PC-3 (cell line): ENCODE measurements around the gene PRSS36. TPM values are rescaled to one million over a fixed set of nuclear protein-coding genes. Genes with fewer than 3 reads are reported as not detected.

Source experiments
- ATAC-seq: fragments of 200-7000 bp; cut with Tn5 transposase; 2 replicates; pipeline ENCODE4 v1.9.1; 2020; ENCODE audit warnings: mild to moderate bottlenecking, moderate library complexity
- BruUV-seq: library from RNA; stranded (reverse); fragments of 400-500 nt; replicated peaks from 2 replicates; lab custom pipeline; 2021; lab: Mats Ljungman, UMichigan
- CTCF ChIA-PET: fragments of 300-600 bp; sonication (Branson Sonifier 250); formaldehyde crosslinking; loops from one replicate; lab custom pipeline; 2022; ENCODE audit warnings: antibody characterized with exemption; lab: Charles Lee
- POLR2A ChIA-PET: fragments of 300-600 bp; sonication (Branson Sonifier 250); formaldehyde crosslinking; loops from one replicate; lab custom pipeline; 2022; ENCODE audit warnings: antibody characterized with exemption; ENCODE audit not compliant: unreplicated experiment; lab: Charles Lee
- DNase-seq: peaks from one replicate; pipeline ENCODE4 v3.0.0-alpha.2; 2015
- H2AFZ ChIP-seq: fragments of 300-600 bp; sonication (generic); 2 replicates; pipeline ENCODE4 v1.6.0; 2016; ENCODE audit warnings: antibody characterized with exemption, low read length
- H3F3A ChIP-seq: fragments of 300-600 bp; sonication (generic); one replicate; pipeline ENCODE4 v1.6.0; 2017; ENCODE audit warnings: antibody characterized with exemption, low read length, control low read depth, mild to moderate bottlenecking; ENCODE audit not compliant: unreplicated experiment
- H3K27ac ChIP-seq: fragments of 300-600 bp; sonication (generic); 2 replicates; pipeline ENCODE4 v1.5.1; 2016; ENCODE audit warnings: mild to moderate bottlenecking, low read length
- H3K27me3 ChIP-seq: fragments of 300-600 bp; sonication (generic); 2 replicates; pipeline ENCODE4 v1.6.1; 2016; ENCODE audit warnings: low read length, mixed read lengths
- H3K36me3 ChIP-seq: fragments of 300-600 bp; sonication (generic); 2 replicates; pipeline ENCODE4 v1.6.1; 2016; ENCODE audit warnings: low read depth, mixed run types, low read length, mixed read lengths
- H3K4me1 ChIP-seq: fragments of 300-600 bp; sonication (generic); 2 replicates; pipeline ENCODE4 v1.5.1; 2016; ENCODE audit warnings: low read length; ENCODE audit not compliant: insufficient read depth
- H3K4me2 ChIP-seq: fragments of 300-600 bp; sonication (generic); 2 replicates; pipeline ENCODE4 v1.6.0; 2016; ENCODE audit warnings: low read length
- H3K4me3 ChIP-seq: fragments of 300-600 bp; sonication (generic); 2 replicates; pipeline ENCODE4 v1.5.1; 2016; ENCODE audit warnings: mild to moderate bottlenecking, low read length, mixed read lengths
- H3K79me2 ChIP-seq: fragments of 300-600 bp; sonication (generic); 2 replicates; pipeline ENCODE4 v1.6.1; 2017; ENCODE audit warnings: low read length, mixed read lengths
- H3K9ac ChIP-seq: fragments of 300-600 bp; sonication (generic); 2 replicates; pipeline ENCODE4 v1.6.0; 2016; ENCODE audit warnings: mild to moderate bottlenecking, low read length
- H3K9me2 ChIP-seq: fragments of 300-600 bp; sonication (generic); replicated peaks from 2 replicates; pipeline ENCODE4 v1.6.1; 2016; ENCODE audit warnings: mixed run types, low read length, mixed read lengths
- H3K9me3 ChIP-seq: fragments of 300-600 bp; sonication (generic); 2 replicates; pipeline ENCODE4 v1.6.1; 2016; ENCODE audit warnings: low read length, mixed read lengths
- H4K20me1 ChIP-seq: fragments of 300-600 bp; sonication (generic); 2 replicates; pipeline ENCODE4 v1.6.1; 2016; ENCODE audit warnings: low read length, mixed read lengths
- EZH2 ChIP-seq: fragments of 300-600 bp; sonication (generic); IDR thresholded peaks from one replicate; pipeline ENCODE4 v1.6.1; 2017; ENCODE audit warnings: antibody characterized with exemption, mild to moderate bottlenecking, low read length; ENCODE audit not compliant: unreplicated experiment
- EZH2phosphoT487 ChIP-seq: fragments of 300-600 bp; sonication (generic); IDR thresholded peaks from 2 replicates; pipeline ENCODE4 v1.6.1; 2018; ENCODE audit warnings: mild to moderate bottlenecking, antibody characterized with exemption, low read length, borderline replicate concordance
- intact Hi-C: fragments of 100-400 bp; cut with micrococcal nuclease; formaldehyde crosslinking; loops from 2 replicates; pipeline ENCODE4 v1.9.0; 2023
- total RNA-seq: library from RNA; depleted of rRNA; stranded (reverse); fragments of >200 nt; gene quantifications from 2 replicates; pipeline ENCODE4 v1.2.3, GENCODE V29; 2014
- TF ChIP-seq, protein P1 (sequence below): fragments of 300-600 bp; sonication (generic); conservative IDR thresholded peaks from 2 replicates; pipeline ENCODE4 v1.5.1; 2017; ENCODE audit warnings: antibody characterized with exemption, low read depth, mild to moderate bottlenecking, low read length

The PRSS36 gene
- total RNA-seq, 1 experiment from 2014 or later: 0.51 TPM

DNA sequence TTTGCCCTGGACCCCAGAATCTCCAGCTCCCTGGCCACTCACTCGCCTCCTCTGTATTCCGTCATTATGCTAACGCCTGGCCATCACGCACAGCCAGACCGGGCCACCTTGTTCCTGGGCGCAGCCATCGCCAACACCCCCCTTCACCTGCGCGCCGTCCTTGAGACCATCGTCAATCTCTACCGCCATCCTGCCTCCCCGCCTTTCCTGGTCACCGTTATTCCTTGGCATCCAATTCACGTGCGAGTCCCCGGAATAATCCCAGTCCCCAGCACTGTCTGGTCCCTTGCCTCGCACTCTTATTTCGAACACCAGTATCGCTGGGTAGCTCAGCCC is 55.8 kb downstream of the PRSS36 start:
- H3K27me3 ChIP-seq: no peaks in the 10 kb centered on the region
- peaks cover 5% of the 10 kb centered on the region; the same call in 1 of the 2 replicates for H4K20me1 ChIP-seq
- intact Hi-C loops: loop anchor here (1.0 to 5.0 kb wide), 4 partner anchors 20 to 773 kb away; partner anchors contain the start of genes HSD3B7, ZNF646 and ZNF668
- peak overlapping the region; percentile 68 for H3K27ac ChIP-seq
- H3K4me2 ChIP-seq: peak overlapping the region; percentile 93
- no peaks in the 10 kb centered on the region for H3F3A ChIP-seq
- peak overlapping the region; percentile 98 for H3K4me3 ChIP-seq
- H2AFZ ChIP-seq: peak overlapping the region; percentile 91
- DNase-seq (no peak), ATAC-seq (peak; percentile 2)
- BruUV-seq: TSS peak; percentile 51
- peaks cover 3% of the 10 kb centered on the region; the same call in 1 of the 2 replicates for H3K36me3 ChIP-seq
- POLR2A ChIA-PET: interaction anchor here (0.6 kb wide), 1 partner anchor 48 kb away, joined by 10 read pairs; no protein-coding TSS in a partner anchor
- TF ChIP-seq, protein P1, sequence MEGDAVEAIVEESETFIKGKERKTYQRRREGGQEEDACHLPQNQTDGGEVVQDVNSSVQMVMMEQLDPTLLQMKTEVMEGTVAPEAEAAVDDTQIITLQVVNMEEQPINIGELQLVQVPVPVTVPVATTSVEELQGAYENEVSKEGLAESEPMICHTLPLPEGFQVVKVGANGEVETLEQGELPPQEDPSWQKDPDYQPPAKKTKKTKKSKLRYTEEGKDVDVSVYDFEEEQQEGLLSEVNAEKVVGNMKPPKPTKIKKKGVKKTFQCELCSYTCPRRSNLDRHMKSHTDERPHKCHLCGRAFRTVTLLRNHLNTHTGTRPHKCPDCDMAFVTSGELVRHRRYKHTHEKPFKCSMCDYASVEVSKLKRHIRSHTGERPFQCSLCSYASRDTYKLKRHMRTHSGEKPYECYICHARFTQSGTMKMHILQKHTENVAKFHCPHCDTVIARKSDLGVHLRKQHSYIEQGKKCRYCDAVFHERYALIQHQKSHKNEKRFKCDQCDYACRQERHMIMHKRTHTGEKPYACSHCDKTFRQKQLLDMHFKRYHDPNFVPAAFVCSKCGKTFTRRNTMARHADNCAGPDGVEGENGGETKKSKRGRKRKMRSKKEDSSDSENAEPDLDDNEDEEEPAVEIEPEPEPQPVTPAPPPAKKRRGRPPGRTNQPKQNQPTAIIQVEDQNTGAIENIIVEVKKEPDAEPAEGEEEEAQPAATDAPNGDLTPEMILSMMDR: no peak
- TF ChIP-seq EZH2phosphoT487 (no peak), EZH2 (no peak)
- no peaks in the 10 kb centered on the region for H3K9me2 ChIP-seq
- peaks cover 7% of the 10 kb centered on the region; the same call in 1 of the 2 replicates for H3K4me1 ChIP-seq
- peak overlapping the region; percentile 90 for H3K9ac ChIP-seq
- H3K79me2 ChIP-seq: peaks cover 23% of the 10 kb centered on the region
- CTCF ChIA-PET: no interaction called here
- no peaks in the 10 kb centered on the region for H3K9me3 ChIP-seq

DNA sequence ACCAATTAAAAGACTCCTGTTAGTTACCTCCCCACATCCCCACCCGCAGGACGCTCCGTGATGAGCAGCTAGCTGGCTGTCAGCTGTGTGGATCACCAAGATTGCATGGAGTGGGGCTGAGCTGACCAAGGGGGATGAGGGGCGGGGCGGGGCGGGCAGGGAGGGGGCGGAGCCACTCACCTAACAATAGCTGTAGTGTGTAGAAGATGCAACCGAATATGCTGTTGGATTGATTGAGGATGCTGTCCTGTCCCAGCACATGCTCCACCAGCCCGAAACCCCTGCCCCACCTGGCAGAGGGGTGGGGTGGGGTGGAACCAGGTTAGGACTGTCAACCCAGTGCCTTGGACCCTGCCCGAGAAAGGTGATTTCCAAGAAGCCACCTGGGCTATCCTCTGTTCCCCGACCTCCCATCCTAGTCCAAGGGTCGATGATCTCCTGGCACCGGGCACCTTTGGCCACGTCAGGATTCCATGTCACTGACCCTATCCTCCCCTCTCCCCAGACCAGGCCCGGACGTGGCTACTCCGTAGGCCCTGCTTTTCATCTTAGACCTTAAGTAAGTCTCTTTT is 56.6 kb downstream of the PRSS36 start:
- POLR2A ChIA-PET: no interaction called here
- DNase-seq (peak; percentile 54), ATAC-seq (peak; percentile 21)
- intact Hi-C loops: loop anchor here (5.0 kb wide), 1 partner anchor 774 kb away; no protein-coding TSS in a partner anchor
- Histone ChIP-seq H3K4me1 (peaks cover 7% of the 10 kb centered on the region; the same call in 1 of the 2 replicates), H3K9me3 (no peaks in the 10 kb centered on the region), H3K9ac (peak overlapping the region; percentile 90; the same call in 1 of the 2 replicates), H3K4me3 (peak overlapping the region; percentile 98), H3K27me3 (no peaks in the 10 kb centered on the region), H3K9me2 (no peaks in the 10 kb centered on the region), H2AFZ (peak overlapping the region; percentile 59; the same call in 1 of the 2 replicates), H3K4me2 (peak overlapping the region; percentile 93), H3F3A (no peaks in the 10 kb centered on the region), H3K36me3 (peaks cover 3% of the 10 kb centered on the region; the same call in 1 of the 2 replicates), H3K79me2 (peaks cover 23% of the 10 kb centered on the region), H3K27ac (no peak overlapping the region), H4K20me1 (peaks cover 5% of the 10 kb centered on the region; the same call in 1 of the 2 replicates)
- TSS peak; percentile 20 for BruUV-seq
- CTCF ChIA-PET: interaction anchor here (0.6 to 0.7 kb wide), 2 partner anchors 36 to 108 kb away, joined by 3 to 4 read pairs; partner anchors contain the start of gene HSD3B7
- TF ChIP-seq EZH2: no peak
- TF ChIP-seq, protein P1: no peak
- TF ChIP-seq EZH2phosphoT487: no peak
